GM12878 (cell line): ENCODE data around the gene PITPNM2.

Source experiments
- EP300 ChIP-seq, 2 experiments: fragments of 150-350 bp in 1 of 2; IDR thresholded peaks; 2 replicates each; pipeline ENCODE4 v1.6.1; 2011 to 2012; ENCODE audit warnings: low read depth in 2 of 2, low read length in 2 of 2, borderline replicate concordance in 1 of 2, improper control_type of control experiment in 1 of 2, inconsistent platforms in 1 of 2; ENCODE audit not compliant: control insufficient read depth in 1 of 2
- POLR2A ChIP-seq: IDR thresholded peaks from 2 replicates; pipeline ENCODE4 v1.6.1; 2011; ENCODE audit warnings: low read depth, mild to moderate bottlenecking, low read length
- SMARCA5 ChIP-seq: fragments of 450-650 bp; IDR thresholded peaks from 2 replicates; pipeline ENCODE4 v1.6.1; 2017; ENCODE audit warnings: mild to moderate bottlenecking
- STAT1 ChIP-seq: fragments of 450-650 bp; conservative IDR thresholded peaks from 2 replicates; pipeline ENCODE4 v1.6.1; 2014; ENCODE audit warnings: antibody characterized with exemption, mild to moderate bottlenecking
- SUZ12 ChIP-seq: fragments of 200-600 bp; sonication (generic); IDR thresholded peaks from one replicate; pipeline ENCODE4 v1.6.1; 2018; ENCODE audit warnings: antibody characterized with exemption, mild to moderate bottlenecking; ENCODE audit not compliant: unreplicated experiment
- TF ChIP-seq, protein P1 (sequence below), 3 experiments: IDR thresholded peaks in 2 of 3; conservative IDR thresholded peaks in 1 of 3; 2 replicates each; pipeline ENCODE4 v1.5.1; 2011; ENCODE audit warnings: low read depth in 3 of 3, low read length in 3 of 3, mild to moderate bottlenecking in 3 of 3, control low read depth in 2 of 3, moderate library complexity in 2 of 3, inconsistent platforms in 1 of 3, mixed read lengths in 1 of 3; ENCODE audit not compliant: control insufficient read depth in 2 of 3, insufficient read depth in 1 of 3; ENCODE audit errors: extremely low read depth in 1 of 3
- TF ChIP-seq, protein P2 (sequence below): fragments of 450-650 bp; IDR thresholded peaks from 2 replicates; pipeline ENCODE4 v1.6.1; 2018; ENCODE audit warnings: borderline replicate concordance, mild to moderate bottlenecking; ENCODE audit not compliant: partially characterized antibody
- TF ChIP-seq, protein P3 (sequence below): fragments of 450-650 bp; IDR thresholded peaks from 2 replicates; pipeline ENCODE4 v1.6.1; 2017; ENCODE audit warnings: low read depth, mild to moderate bottlenecking, moderate library complexity

DNA sequence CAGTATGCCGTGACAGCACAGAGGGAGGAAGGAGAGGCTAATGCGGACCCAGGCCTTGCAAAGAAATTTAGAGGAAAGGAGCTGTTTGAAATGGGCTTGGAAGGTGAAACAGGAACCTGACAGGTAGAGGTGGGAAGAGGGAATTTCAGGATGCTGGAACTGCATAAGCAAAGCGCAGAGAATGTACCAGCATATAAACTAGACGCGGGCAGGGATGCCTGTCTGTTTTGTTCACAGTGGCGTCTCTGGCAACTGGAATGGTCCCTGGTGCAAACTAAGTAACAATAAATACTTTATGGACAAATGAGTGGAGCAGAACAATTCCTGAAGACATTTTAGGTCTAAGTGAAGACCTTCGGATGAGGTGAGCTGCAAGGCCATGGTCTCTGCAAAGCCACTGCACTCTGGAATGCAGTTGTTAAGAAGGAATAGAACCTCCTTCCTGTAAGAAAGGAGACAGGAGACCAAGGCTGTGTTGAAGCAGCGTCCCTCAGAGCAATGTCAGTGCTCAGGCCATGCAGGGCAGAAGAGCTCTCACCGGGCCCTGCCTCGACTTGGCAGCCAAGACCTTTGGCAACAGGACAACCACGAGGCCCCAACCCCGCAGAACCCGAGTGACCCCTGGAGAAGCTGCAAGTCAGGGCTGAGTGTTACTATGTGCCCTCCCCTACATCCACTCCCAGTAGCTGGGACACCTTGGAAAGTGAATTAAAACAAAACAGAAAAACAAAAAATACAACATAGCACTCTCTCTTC lies 42.8 kb downstream of the PITPNM2 start:
- no peak for TF ChIP-seq POLR2A
- TF ChIP-seq SUZ12: no peak
- TF ChIP-seq, protein P1, sequence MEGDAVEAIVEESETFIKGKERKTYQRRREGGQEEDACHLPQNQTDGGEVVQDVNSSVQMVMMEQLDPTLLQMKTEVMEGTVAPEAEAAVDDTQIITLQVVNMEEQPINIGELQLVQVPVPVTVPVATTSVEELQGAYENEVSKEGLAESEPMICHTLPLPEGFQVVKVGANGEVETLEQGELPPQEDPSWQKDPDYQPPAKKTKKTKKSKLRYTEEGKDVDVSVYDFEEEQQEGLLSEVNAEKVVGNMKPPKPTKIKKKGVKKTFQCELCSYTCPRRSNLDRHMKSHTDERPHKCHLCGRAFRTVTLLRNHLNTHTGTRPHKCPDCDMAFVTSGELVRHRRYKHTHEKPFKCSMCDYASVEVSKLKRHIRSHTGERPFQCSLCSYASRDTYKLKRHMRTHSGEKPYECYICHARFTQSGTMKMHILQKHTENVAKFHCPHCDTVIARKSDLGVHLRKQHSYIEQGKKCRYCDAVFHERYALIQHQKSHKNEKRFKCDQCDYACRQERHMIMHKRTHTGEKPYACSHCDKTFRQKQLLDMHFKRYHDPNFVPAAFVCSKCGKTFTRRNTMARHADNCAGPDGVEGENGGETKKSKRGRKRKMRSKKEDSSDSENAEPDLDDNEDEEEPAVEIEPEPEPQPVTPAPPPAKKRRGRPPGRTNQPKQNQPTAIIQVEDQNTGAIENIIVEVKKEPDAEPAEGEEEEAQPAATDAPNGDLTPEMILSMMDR (IDR thresholded peaks at IDR 0.05 in 2 of 3, conservative IDR thresholded peaks at IDR 0.05 in 1 of 3; ENCODE audit: control insufficient read depth in 2 of 3, extremely low read depth in 1 of 3, insufficient read depth in 1 of 3, low read depth in 3 of 3, low read length in 3 of 3): no peak
- no peak for TF ChIP-seq SMARCA5
- TF ChIP-seq EP300 (IDR thresholded peaks at IDR 0.05; ENCODE audit: borderline replicate concordance in 1 of 2, control insufficient read depth in 1 of 2, low read depth in 2 of 2, low read length in 2 of 2): no peak
- TF ChIP-seq, protein P2, sequence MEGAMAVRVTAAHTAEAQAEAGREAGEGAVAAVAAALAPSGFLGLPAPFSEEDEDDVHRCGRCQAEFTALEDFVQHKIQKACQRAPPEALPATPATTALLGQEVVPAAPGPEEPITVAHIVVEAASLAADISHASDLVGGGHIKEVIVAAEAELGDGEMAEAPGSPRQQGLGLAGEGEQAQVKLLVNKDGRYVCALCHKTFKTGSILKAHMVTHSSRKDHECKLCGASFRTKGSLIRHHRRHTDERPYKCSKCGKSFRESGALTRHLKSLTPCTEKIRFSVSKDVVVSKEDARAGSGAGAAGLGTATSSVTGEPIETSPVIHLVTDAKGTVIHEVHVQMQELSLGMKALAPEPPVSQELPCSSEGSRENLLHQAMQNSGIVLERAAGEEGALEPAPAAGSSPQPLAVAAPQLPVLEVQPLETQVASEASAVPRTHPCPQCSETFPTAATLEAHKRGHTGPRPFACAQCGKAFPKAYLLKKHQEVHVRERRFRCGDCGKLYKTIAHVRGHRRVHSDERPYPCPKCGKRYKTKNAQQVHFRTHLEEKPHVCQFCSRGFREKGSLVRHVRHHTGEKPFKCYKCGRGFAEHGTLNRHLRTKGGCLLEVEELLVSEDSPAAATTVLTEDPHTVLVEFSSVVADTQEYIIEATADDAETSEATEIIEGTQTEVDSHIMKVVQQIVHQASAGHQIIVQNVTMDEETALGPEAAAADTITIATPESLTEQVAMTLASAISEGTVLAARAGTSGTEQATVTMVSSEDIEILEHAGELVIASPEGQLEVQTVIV: no peak
- TF ChIP-seq, protein P3, sequence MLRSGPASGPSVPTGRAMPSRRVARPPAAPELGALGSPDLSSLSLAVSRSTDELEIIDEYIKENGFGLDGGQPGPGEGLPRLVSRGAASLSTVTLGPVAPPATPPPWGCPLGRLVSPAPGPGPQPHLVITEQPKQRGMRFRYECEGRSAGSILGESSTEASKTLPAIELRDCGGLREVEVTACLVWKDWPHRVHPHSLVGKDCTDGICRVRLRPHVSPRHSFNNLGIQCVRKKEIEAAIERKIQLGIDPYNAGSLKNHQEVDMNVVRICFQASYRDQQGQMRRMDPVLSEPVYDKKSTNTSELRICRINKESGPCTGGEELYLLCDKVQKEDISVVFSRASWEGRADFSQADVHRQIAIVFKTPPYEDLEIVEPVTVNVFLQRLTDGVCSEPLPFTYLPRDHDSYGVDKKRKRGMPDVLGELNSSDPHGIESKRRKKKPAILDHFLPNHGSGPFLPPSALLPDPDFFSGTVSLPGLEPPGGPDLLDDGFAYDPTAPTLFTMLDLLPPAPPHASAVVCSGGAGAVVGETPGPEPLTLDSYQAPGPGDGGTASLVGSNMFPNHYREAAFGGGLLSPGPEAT: no peak
- TF ChIP-seq STAT1: no peak
